Right renal pelvis (tissue), 4 donors: ENCODE data around the gene BTBD7. TPM values are rescaled to one million over a fixed set of nuclear protein-coding genes. Genes with fewer than 3 reads are reported as not detected.

Source experiments
- DNase-seq, 4 donors: peaks; one replicate each; pipeline ENCODE4 v3.0.0-alpha.2; 2013; ENCODE audit warnings: low read depth in 4 of 4, low spot score in 3 of 4, missing footprints in 1 of 4
- polyA plus RNA-seq, 4 donors: library from polyadenylated mRNA; unstranded; fragments of 120-200 nt; gene quantifications; one replicate each; pipeline ENCODE4 v1.2.1, GENCODE V29; 2013; ENCODE audit not compliant: insufficient read length in 4 of 4

BTBD7 gene
- polyA plus RNA-seq, 4 donors: 43.3 to 56.3 (median 53.2) TPM

DNA sequence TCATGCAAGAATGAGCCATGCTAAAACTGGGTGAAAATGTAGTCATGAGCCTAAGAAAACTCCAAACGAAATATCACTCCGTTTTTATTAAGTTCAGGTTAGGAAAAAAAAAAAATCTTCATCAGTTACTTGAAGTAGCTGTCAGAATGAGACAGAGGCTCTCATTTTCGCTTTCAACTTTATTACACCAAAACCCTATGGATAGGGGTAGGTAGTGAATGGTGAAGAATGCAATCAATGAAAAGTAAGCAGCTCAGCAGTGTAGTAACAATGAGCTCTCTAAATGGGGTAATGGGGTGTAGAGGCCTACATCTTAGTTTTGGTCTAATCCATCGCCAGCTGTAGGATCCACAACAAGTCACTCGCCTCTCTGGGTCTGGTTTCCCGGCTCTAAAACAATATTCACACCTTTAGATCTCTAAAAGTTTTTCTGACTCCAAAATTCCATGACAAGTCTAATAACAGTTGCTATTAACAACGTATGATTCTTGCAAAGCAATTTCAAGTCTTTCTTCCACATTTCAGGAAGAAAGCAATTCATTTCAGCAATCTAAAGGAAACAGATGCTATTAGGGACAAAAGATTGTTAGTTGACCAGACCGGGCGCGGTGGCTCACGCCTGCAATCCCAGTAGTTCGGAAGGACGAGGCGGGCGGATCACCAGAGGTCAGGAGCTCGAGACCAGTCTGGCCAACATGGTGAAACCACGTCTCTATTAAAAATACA, 1.7 kb downstream of the BTBD7 start:
- no peak for DNase-seq

GRCh38 chr14:93330609-93331000, 2.2 kb downstream of the BTBD7 start:
- DNase-seq: no peak

- DNase-seq: no peak
Measured at GRCh38 chr14:93329965-93330608, 2.7 kb downstream of the BTBD7 start.

GRCh38 chr14:93328546-93328945, 4.3 kb downstream of the BTBD7 start:
- no peak for DNase-seq

- no peak for DNase-seq
Measured at GRCh38 chr14:93326196-93326595, 6.6 kb downstream of the BTBD7 start.

DNA sequence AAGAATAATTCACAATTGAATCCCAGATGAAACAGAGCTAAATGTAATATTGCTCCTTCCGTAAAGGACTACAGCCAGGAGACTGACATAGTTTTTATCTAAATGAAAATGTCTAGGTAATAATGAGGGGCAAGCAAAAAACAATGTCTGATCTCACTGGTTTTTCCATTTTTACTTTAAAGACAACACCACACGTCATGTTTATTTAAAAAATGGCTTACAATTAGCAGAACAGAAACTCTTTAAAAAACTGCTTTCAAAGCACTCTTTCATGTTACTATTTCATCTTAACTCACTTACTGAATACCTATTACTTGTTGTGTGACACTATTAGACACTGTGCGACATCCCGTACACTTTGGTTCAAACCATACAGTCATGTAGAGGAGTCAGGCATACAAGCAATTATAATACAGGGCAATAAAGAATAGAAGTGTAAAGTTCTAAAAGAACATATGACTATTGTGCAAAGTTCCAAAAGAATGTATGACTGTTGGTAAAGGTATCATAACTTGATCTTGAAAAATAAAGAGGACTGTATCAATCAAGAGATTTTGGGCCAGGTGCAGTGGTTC, 9.1 kb downstream of the BTBD7 start:
- DNase-seq: no peak

GRCh38 chr14:93322929-93323599, 9.8 kb downstream of the BTBD7 start:
- no peak for DNase-seq

- no peak for DNase-seq
Measured at GRCh38 chr14:93320489-93320888, 12.3 kb downstream of the BTBD7 start.

GRCh38 chr14:93319958-93320357, 12.9 kb downstream of the BTBD7 start:
- no peak for DNase-seq

- no peak for DNase-seq
Measured at GRCh38 chr14:93319494-93319893, 13.3 kb downstream of the BTBD7 start.

DNA sequence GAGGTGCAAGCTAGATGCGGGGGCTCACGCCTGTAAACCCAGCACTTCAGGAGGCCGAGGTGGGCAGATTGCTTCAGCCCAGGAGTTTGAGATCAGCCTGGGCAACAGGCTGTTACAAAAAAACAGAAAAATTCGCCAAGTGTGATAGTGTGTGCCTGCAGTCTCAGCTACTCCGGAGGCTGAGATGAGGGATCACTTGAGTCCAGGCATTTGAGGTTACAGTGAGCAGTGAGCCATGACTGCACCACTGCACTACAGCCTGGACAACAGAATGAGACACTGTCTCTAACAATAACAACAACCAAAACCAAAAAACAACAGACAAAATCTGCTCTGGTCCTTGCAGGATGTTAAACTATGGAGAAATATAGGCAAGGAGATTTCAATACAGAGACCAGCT, 13.9 kb downstream of the BTBD7 start:
- DNase-seq: no peak

- DNase-seq: no peak
Measured at GRCh38 chr14:93317875-93318807, 14.7 kb downstream of the BTBD7 start.

DNA sequence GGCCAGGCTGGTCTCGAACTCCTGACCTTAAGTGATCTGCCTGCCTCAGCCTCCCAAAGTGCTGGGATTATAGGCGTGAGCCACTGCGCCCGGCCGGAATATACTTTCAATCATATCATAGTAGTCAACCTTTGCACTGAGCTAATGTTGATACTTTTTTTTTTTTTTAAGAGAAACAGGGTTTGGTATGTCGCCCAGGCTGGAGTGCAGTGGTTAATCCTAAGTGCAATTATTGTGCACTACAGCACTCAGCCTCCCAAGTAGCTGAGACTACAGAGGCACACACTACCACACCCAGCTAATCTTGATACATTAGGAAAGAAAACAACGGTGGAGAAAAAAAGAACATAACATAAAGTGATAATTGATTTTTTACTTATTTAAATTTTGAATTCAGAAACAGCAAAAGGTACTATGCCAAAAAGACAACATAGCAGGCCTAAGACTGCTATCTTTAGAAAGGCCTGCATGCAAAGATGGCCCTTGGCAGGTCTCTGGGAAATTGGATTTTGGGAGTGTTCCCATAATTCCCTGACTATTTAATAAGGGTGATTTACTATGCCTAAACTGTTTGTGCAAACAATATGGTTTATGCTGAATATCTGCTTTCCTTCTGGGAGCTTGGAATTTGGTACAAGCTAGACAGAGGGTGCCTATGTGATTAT, 15.5 kb downstream of the BTBD7 start:
- DNase-seq: no peak

DNA sequence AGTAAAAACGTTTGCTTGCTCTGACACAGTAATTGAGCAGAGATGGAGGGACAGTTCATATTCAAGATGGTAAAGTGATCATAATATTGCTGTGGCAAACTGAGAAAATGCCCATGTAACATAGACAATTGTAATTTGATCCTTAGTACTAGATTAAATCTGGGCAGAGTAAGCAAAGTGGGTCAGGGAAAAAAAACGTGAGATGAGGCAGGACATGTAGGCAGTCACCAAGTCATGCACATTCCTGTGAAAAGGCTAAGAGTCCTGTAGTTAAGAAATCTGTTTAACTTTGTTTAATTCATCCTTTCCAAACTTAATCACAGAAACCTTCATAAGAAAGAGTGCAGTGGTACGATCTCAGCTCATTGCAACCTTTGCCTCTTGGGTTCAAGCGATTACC, 16.1 kb downstream of the BTBD7 start:
- no peak for DNase-seq

- DNase-seq: no peak
Measured at GRCh38 chr14:93315575-93315974, 17.3 kb downstream of the BTBD7 start.

- no peak for DNase-seq
Measured at GRCh38 chr14:93311082-93311481, 21.8 kb downstream of the BTBD7 start.

- DNase-seq: no peak
Measured at GRCh38 chr14:93309427-93309966, 23.3 kb downstream of the BTBD7 start.

GRCh38 chr14:93308686-93309345, 24.0 kb downstream of the BTBD7 start:
- no peak for DNase-seq

DNA sequence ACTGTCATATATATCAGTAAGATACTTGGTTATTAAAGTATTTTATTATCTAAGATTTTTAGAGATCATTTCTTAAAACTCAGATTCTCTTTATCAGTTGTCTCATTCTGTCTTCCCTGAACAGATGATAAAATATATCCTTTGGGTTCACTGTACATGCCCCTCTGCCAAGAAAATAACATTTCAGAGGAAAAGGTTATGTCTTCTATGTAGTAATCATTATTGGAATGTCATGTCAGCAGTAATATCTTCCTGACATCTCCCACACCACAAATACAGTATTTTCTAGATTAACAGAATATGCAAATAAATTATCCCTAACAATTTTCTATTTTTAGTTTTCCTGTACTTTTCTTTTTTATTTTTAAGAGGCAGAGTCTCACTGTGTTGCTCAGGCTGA, 26.0 kb downstream of the BTBD7 start:
- DNase-seq: no peak
